HepG2 (cell line): ENCODE results near the gene ZNF117. TPM values are rescaled to one million over a fixed set of nuclear protein-coding genes. Genes with fewer than 3 reads are reported as not detected.
A peak's percentile ranks its signal among the peaks of the same experiment; 100 is the strongest.

ENCODE experiments used
- DNMT1 ChIP-seq: sonication (generic); formaldehyde crosslinking; IDR thresholded peaks from 2 replicates; pipeline ENCODE4 v1.5.1; 2020; ENCODE audit warnings: mild to moderate bottlenecking, missing genetic modification reagents
- ELF3 ChIP-seq: IDR thresholded peaks from 2 replicates; pipeline ENCODE4 v1.6.1; 2016; ENCODE audit warnings: missing genetic modification reagents, missing compliant biosample characterization
- POLR2A ChIP-seq, 2 experiments: IDR thresholded peaks; 2 replicates each; pipeline ENCODE4 v1.6.1; 2011; ENCODE audit warnings: low read depth in 2 of 2, low read length in 2 of 2, mild to moderate bottlenecking in 1 of 2, moderate library complexity in 1 of 2; ENCODE audit not compliant: insufficient read depth in 1 of 2
- RBFOX2 ChIP-seq: fragments of 200-400 bp; formaldehyde crosslinking; IDR thresholded peaks from 2 replicates; pipeline ENCODE4 v1.6.1; 2017; ENCODE audit warnings: low read depth, mild to moderate bottlenecking, low read length
- RFXAP ChIP-seq: sonication (generic); formaldehyde crosslinking; IDR thresholded peaks from 2 replicates; pipeline ENCODE4 v1.4.0; 2020; ENCODE audit warnings: missing genetic modification reagents, borderline replicate concordance
- RXRB ChIP-seq: IDR thresholded peaks from 2 replicates; pipeline ENCODE4 v1.6.1; 2016; ENCODE audit warnings: borderline replicate concordance, missing genetic modification reagents, missing compliant biosample characterization
- STAT5B ChIP-seq: sonication (generic); formaldehyde crosslinking; IDR thresholded peaks from 2 replicates; pipeline ENCODE4 v1.4.0; 2020; ENCODE audit warnings: missing genetic modification reagents
- ZC3H13 ChIP-seq: sonication (generic); formaldehyde crosslinking; IDR thresholded peaks from 2 replicates; pipeline ENCODE4 v1.8.1; 2023; ENCODE audit warnings: mild to moderate bottlenecking, missing genetic modification reagents, moderate library complexity
- ZNF691 ChIP-seq: sonication (generic); formaldehyde crosslinking; IDR thresholded peaks from 2 replicates; pipeline ENCODE4 v1.4.0; 2020; ENCODE audit warnings: missing genetic modification reagents, low read depth, mild to moderate bottlenecking, borderline replicate concordance
- polyA plus RNA-seq, 8 experiments: library from polyadenylated mRNA; depleted of rRNA in 3 of 8; stranded (reverse) in 7 of 8; unstranded in 1 of 8; fragments of >200 nt; fragmentation: Illumina TruSeq in 4 of 8; extraction: Trizol in 4 of 8; gene quantifications; 2 replicates each; pipeline versions ENCODE4 v1.2.1 to v1.2.3, GENCODE V29; 2011 to 2016; ENCODE audit warnings: low read depth in 4 of 8, missing spikeins in 1 of 8, mixed read lengths in 1 of 8; ENCODE audit not compliant: insufficient read depth in 1 of 8
- total RNA-seq, 5 experiments: library from RNA; depleted of rRNA; stranded (reverse); fragments of >200 nt; fragmentation: Illumina TruSeq; extraction: Trizol; gene quantifications; 2 replicates each; pipeline ENCODE4 v1.2.3, GENCODE V29; 2016; ENCODE audit warnings: low read depth in 1 of 5
- TF ChIP-seq, protein P1 (sequence below): IDR thresholded peaks from 2 replicates; pipeline ENCODE4 v1.6.1; 2016; ENCODE audit warnings: mild to moderate bottlenecking, missing biosample characterization, missing genetic modification reagents
- TF ChIP-seq, protein P2 (sequence below): sonication (generic); formaldehyde crosslinking; IDR thresholded peaks from 2 replicates; pipeline ENCODE4 v1.4.0; 2020; ENCODE audit warnings: mild to moderate bottlenecking, missing genetic modification reagents, borderline replicate concordance
- TF ChIP-seq, protein P3 (sequence below): fragments of 450-650 bp; IDR thresholded peaks from 2 replicates; pipeline ENCODE4 v1.6.1; 2016

The ZNF117 gene
- total and polyA plus RNA-seq, 2 of the 13 experiments (the other 11 are each of a cell fraction or from before 2014, with no cell fraction given): 6.6 to 20.0 TPM

GRCh38 chr7:65004575-65004974, 13.7 kb upstream of the ZNF117 start (continued):
- TF ChIP-seq ZNF691 (CRISPR knock-in tag) (peak; percentile 64; the same call in 1 of the 2 replicates), RXRB (CRISPR knock-in tag) (0 out of 2 replicates have a peak, but pooled peaks have one; percentile 8), ZC3H13 (CRISPR knock-in tag) (no peak), RBFOX2 (0 out of 2 replicates have a peak, but pooled peaks have one; percentile 14), DNMT1 (CRISPR knock-in tag) (no peak), STAT5B (no peak), ELF3 (CRISPR knock-in tag) (no peak), RFXAP (no peak), POLR2A (IDR thresholded peaks at IDR 0.05; ENCODE audit: insufficient read depth in 1 of 2, low read depth in 2 of 2, low read length in 2 of 2) (peak in 1 of 2 experiments; percentile 38; a peak in 2 of 4 replicates)
- TF ChIP-seq, protein P1, sequence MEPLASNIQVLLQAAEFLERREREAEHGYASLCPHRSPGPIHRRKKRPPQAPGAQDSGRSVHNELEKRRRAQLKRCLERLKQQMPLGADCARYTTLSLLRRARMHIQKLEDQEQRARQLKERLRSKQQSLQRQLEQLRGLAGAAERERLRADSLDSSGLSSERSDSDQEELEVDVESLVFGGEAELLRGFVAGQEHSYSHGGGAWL (CRISPR knock-in tag): no peak
- TF ChIP-seq, protein P2, sequence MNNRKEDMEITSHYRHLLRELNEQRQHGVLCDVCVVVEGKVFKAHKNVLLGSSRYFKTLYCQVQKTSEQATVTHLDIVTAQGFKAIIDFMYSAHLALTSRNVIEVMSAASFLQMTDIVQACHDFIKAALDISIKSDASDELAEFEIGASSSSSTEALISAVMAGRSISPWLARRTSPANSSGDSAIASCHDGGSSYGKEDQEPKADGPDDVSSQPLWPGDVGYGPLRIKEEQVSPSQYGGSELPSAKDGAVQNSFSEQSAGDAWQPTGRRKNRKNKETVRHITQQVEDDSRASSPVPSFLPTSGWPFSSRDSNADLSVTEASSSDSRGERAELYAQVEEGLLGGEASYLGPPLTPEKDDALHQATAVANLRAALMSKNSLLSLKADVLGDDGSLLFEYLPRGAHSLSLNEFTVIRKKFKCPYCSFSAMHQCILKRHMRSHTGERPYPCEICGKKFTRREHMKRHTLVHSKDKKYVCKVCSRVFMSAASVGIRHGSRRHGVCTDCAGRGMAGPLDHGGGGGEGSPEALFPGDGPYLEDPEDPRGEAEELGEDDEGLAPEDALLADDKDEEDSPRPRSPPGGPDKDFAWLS (CRISPR knock-in tag): no peak
- TF ChIP-seq, protein P3, sequence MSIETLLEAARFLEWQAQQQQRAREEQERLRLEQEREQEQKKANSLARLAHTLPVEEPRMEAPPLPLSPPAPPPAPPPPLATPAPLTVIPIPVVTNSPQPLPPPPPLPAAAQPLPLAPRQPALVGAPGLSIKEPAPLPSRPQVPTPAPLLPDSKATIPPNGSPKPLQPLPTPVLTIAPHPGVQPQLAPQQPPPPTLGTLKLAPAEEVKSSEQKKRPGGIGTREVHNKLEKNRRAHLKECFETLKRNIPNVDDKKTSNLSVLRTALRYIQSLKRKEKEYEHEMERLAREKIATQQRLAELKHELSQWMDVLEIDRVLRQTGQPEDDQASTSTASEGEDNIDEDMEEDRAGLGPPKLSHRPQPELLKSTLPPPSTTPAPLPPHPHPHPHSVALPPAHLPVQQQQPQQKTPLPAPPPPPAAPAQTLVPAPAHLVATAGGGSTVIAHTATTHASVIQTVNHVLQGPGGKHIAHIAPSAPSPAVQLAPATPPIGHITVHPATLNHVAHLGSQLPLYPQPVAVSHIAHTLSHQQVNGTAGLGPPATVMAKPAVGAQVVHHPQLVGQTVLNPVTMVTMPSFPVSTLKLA: no peak
